GM18526 (cell line): ENCODE data around the gene MAP3K6.

Experiments
- POLR2A ChIP-seq: IDR thresholded peaks from 3 replicates; pipeline ENCODE4 v1.6.1; 2011; ENCODE audit not compliant: insufficient read length; ENCODE audit errors: extremely low read depth

The MAP3K6 gene

GRCh38 chr1:27368869-27369582 lies 2.3 kb upstream of the MAP3K6 start:
- TF ChIP-seq POLR2A, result no peak

GRCh38 chr1:27367160-27367650 lies 444 bp upstream of the MAP3K6 start:
- no peak for TF ChIP-seq POLR2A

- no peak for TF ChIP-seq POLR2A
Measured at GRCh38 chr1:27366113-27366410, 699 bp downstream of the MAP3K6 start.

- TF ChIP-seq POLR2A, result peak; percentile 29
Measured at GRCh38 chr1:27365372-27366112, 1.2 kb downstream of the MAP3K6 start.

- TF ChIP-seq POLR2A, result no peak
Measured at GRCh38 chr1:27364696-27365371, 1.9 kb downstream of the MAP3K6 start.

- no peak for TF ChIP-seq POLR2A
Measured at GRCh38 chr1:27363766-27364695, 2.7 kb downstream of the MAP3K6 start.

GRCh38 chr1:27361553-27361952 lies 5.2 kb downstream of the MAP3K6 start:
- no peak for TF ChIP-seq POLR2A

GRCh38 chr1:27361044-27361402 lies 5.7 kb downstream of the MAP3K6 start:
- TF ChIP-seq POLR2A, result no peak

GRCh38 chr1:27360159-27361043 lies 6.4 kb downstream of the MAP3K6 start:
- TF ChIP-seq POLR2A, result no peak

GRCh38 chr1:27359822-27360158 lies 7.0 kb downstream of the MAP3K6 start:
- TF ChIP-seq POLR2A, result no peak

- TF ChIP-seq POLR2A, result no peak
Measured at GRCh38 chr1:27358928-27359313, 7.8 kb downstream of the MAP3K6 start.

- no peak for TF ChIP-seq POLR2A
Measured at GRCh38 chr1:27358038-27358927, 8.5 kb downstream of the MAP3K6 start.

- no peak for TF ChIP-seq POLR2A
Measured at GRCh38 chr1:27357281-27358037, 9.3 kb downstream of the MAP3K6 start.
